Panc1 (cell line): ENCODE results near the gene TRIM54. TPM values are rescaled to one million over a fixed set of nuclear protein-coding genes. Genes with fewer than 3 reads are reported as not detected.

Source experiments
- ATAC-seq: fragments of 200-7000 bp; cut with Tn5 transposase; 2 replicates; pipeline ENCODE4 v1.9.1; 2020; ENCODE audit warnings: mild to moderate bottlenecking, moderate library complexity
- BruUV-seq: library from RNA; stranded (reverse); fragments of 400-500 nt; replicated peaks from 2 replicates; lab custom pipeline; 2021; lab: Mats Ljungman, UMichigan
- CTCF ChIA-PET: fragments of 300-600 bp; sonication (Branson Sonifier 250); formaldehyde crosslinking; loops from one replicate; lab custom pipeline; 2022; ENCODE audit warnings: antibody characterized with exemption; lab: Charles Lee
- POLR2A ChIA-PET: fragments of 300-600 bp; sonication (Branson Sonifier 250); formaldehyde crosslinking; loops from one replicate; lab custom pipeline; 2022; ENCODE audit warnings: antibody characterized with exemption; lab: Charles Lee
- DNase-seq: peaks from one replicate; pipeline ENCODE4 v3.0.0-alpha.2; 2010; ENCODE audit warnings: low read depth, low spot score
- H3K27ac ChIP-seq: 2 replicates; pipeline ENCODE4 v1.5.1; 2011; ENCODE audit warnings: mild to moderate bottlenecking, low read length, inconsistent platforms
- H3K27me3 ChIP-seq: fragments of 200-500 bp; sonication (Bioruptor generic); 2 replicates; pipeline ENCODE4 v1.6.0; 2014; ENCODE audit warnings: low read length, inconsistent platforms; ENCODE audit not compliant: control insufficient read depth, insufficient read depth
- H3K36me3 ChIP-seq: fragments of 200-500 bp; sonication (Bioruptor generic); 2 replicates; pipeline ENCODE4 v1.5.1; 2014; ENCODE audit warnings: inconsistent platforms, mild to moderate bottlenecking, low read length, moderate library complexity; ENCODE audit not compliant: control insufficient read depth, insufficient read depth
- H3K4me1 ChIP-seq: 2 replicates; pipeline ENCODE4 v1.5.1; 2011; ENCODE audit warnings: inconsistent platforms, mild to moderate bottlenecking, low read length, moderate library complexity; ENCODE audit not compliant: control insufficient read depth, insufficient read depth
- H3K4me3 ChIP-seq, 2 experiments: 2 replicates each; pipeline ENCODE4 v1.5.1; 2011 to 2012; ENCODE audit warnings: low read depth in 2 of 2, low read length in 2 of 2, mild to moderate bottlenecking in 2 of 2, inconsistent platforms in 1 of 2, moderate library complexity in 1 of 2
- H3K9me3 ChIP-seq: fragments of 200-500 bp; sonication (Bioruptor generic); 2 replicates; pipeline ENCODE4 v1.5.1; 2014; ENCODE audit warnings: low read depth, mild to moderate bottlenecking, inconsistent platforms, low read length, moderate library complexity; ENCODE audit not compliant: control insufficient read depth, insufficient read depth
- CTCF ChIP-seq: fragments of 450-650 bp; IDR thresholded peaks from 2 replicates; pipeline ENCODE4 v1.5.1; 2017; ENCODE audit warnings: mild to moderate bottlenecking
- POLR2AphosphoS5 ChIP-seq: IDR thresholded peaks from 2 replicates; pipeline ENCODE4 v1.6.1; 2012; ENCODE audit warnings: mild to moderate bottlenecking, low read depth, low read length, moderate library complexity
- REST ChIP-seq, 2 experiments: IDR thresholded peaks; 2 replicates each; pipeline ENCODE4 v1.6.1; 2011 to 2012; ENCODE audit warnings: low read depth in 2 of 2, control low read depth in 1 of 2, low read length in 1 of 2, mild to moderate bottlenecking in 1 of 2, moderate library complexity in 1 of 2; ENCODE audit not compliant: insufficient read depth in 1 of 2
- SIN3A ChIP-seq: IDR thresholded peaks from 2 replicates; pipeline ENCODE4 v1.6.1; 2012; ENCODE audit warnings: low read depth, mild to moderate bottlenecking, low read length, moderate library complexity, borderline replicate concordance; ENCODE audit not compliant: insufficient read depth
- TCF7L2 ChIP-seq: IDR thresholded peaks from 2 replicates; pipeline ENCODE4 v1.6.1; 2011; ENCODE audit warnings: mild to moderate bottlenecking, low read depth, low read length, inconsistent platforms
- in situ Hi-C: cut with HindIII; loops from 2 replicates; pipeline ENCODE4 v1.10.0; 2016; ENCODE audit warnings: low sequenced_read_pairs, low pct_unique_long_range_greater_than_20kb
- intact Hi-C: fragments of 100-400 bp; cut with micrococcal nuclease; formaldehyde crosslinking; loops from one replicate; pipeline ENCODE4 v1.10.0; 2022; ENCODE audit not compliant: unreplicated experiment
- total RNA-seq: library from RNA; stranded (reverse); gene quantifications from one replicate; pipeline ENCODE4 v1.2.1, GENCODE V29; 2021; ENCODE audit not compliant: unreplicated experiment

Gene TRIM54
- total RNA-seq, 1 experiment from 2014 or later: 0.21 TPM

GRCh38 chr2:27280826-27281225 is 1.4 kb upstream of the TRIM54 start:
- no TSS peak for BruUV-seq
- H3K4me1 ChIP-seq: peaks cover 16% of the 10 kb centered on the region
- H3K36me3 ChIP-seq: no peaks in the 10 kb centered on the region
- ATAC-seq (no peak), DNase-seq (no peak)
- H3K27ac ChIP-seq: no peak overlapping the region
- POLR2A ChIA-PET: interaction anchor here (0.7 kb wide), 1 partner anchor 37 kb away, joined by 3 read pairs; no protein-coding TSS in a partner anchor
- in situ Hi-C loops: no loop called here
- intact Hi-C loops: loop anchor here (5.0 kb wide), 1 partner anchor 184 kb away; no protein-coding TSS in a partner anchor
- no peak overlapping the region for H3K4me3 ChIP-seq
- no peaks in the 10 kb centered on the region for H3K9me3 ChIP-seq
- CTCF ChIA-PET: interaction anchor here (0.6 kb wide), 1 partner anchor 143 kb away, joined by 5 read pairs; no protein-coding TSS in a partner anchor
- no peaks in the 10 kb centered on the region for H3K27me3 ChIP-seq
- no peak for TF ChIP-seq REST (IDR thresholded peaks at IDR 0.05; ENCODE audit: insufficient read depth in 1 of 2, low read depth in 2 of 2, low read length in 1 of 2)
- no peak for TF ChIP-seq TCF7L2
- TF ChIP-seq SIN3A: no peak

- no peak overlapping the region for H3K4me3 ChIP-seq
- intact Hi-C loops (loop anchor here (5.0 kb wide), 1 partner anchor 184 kb away; no protein-coding TSS in a partner anchor), in situ Hi-C loops (no loop called here)
- H3K4me1 ChIP-seq: peaks cover 16% of the 10 kb centered on the region
- ChIA-PET POLR2A (no interaction called here), CTCF (interaction anchor here (0.6 kb wide), 2 partner anchors 144 to 403 kb away, joined by 3 to 5 read pairs; no protein-coding TSS in a partner anchor)
- H3K36me3 ChIP-seq: no peaks in the 10 kb centered on the region
- no peak for TF ChIP-seq POLR2AphosphoS5
- TF ChIP-seq TCF7L2: no peak
- TF ChIP-seq CTCF: no peak
- TF ChIP-seq SIN3A: no peak
- no peak for TF ChIP-seq REST (IDR thresholded peaks at IDR 0.05; ENCODE audit: insufficient read depth in 1 of 2, low read depth in 2 of 2, low read length in 1 of 2)
- no peaks in the 10 kb centered on the region for H3K9me3 ChIP-seq
- no TSS peak for BruUV-seq
- DNase-seq (no peak), ATAC-seq (no peak)
- no peaks in the 10 kb centered on the region for H3K27me3 ChIP-seq
- H3K27ac ChIP-seq: no peak overlapping the region
Observed at GRCh38 chr2:27281442-27281841, 787 bp upstream of the TRIM54 start.
